Measurements from ENCODE around the gene LHFPL6. TPM values are rescaled to one million over a fixed set of nuclear protein-coding genes. Genes with fewer than 3 reads are reported as not detected.

The LHFPL6 gene
- total RNA-seq, 3 donors from 2014 or later = 54.2 to 99.6 (median 91.7) TPM

DNA sequence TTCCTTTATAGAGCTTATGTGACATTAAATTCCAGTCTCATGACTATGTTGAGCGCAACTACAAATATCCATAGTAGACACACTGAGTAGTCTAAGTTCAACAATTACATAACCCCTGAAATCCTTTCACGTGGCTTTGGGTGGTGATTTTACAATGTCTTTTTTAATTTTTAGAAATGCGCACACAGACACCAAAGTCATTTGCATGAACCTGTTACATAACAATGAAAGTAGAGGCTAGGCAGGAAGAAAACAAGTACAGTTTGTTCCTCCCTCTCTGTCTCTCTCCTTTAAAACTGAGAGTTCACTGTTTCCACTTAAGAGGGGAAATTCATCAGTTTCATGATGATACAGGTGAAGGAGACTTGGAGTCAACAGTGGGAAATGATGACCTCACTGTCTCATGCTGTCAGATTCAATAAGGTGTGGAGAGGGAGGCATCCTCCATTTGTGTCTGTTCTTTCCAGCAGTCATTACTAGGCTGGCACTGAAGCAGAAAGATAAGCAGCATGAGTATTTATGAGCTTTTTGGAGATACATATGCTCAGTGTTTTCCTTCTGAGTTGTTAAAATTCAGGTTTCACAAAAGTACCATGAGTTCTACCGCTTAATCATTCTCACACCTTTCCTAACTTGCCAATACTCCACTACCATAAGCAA lies 201.8 kb downstream of the LHFPL6 start:
- no peaks in the 10 kb centered on the region for H3K4me1 ChIP-seq
- H3K27me3 ChIP-seq = no peaks in the 10 kb centered on the region
- TF ChIP-seq POLR2A (IDR thresholded peaks at IDR 0.05) (no peak), POLR2AphosphoS5 (IDR thresholded peaks at IDR 0.05) (no peak)
- TF ChIP-seq, protein P1, sequence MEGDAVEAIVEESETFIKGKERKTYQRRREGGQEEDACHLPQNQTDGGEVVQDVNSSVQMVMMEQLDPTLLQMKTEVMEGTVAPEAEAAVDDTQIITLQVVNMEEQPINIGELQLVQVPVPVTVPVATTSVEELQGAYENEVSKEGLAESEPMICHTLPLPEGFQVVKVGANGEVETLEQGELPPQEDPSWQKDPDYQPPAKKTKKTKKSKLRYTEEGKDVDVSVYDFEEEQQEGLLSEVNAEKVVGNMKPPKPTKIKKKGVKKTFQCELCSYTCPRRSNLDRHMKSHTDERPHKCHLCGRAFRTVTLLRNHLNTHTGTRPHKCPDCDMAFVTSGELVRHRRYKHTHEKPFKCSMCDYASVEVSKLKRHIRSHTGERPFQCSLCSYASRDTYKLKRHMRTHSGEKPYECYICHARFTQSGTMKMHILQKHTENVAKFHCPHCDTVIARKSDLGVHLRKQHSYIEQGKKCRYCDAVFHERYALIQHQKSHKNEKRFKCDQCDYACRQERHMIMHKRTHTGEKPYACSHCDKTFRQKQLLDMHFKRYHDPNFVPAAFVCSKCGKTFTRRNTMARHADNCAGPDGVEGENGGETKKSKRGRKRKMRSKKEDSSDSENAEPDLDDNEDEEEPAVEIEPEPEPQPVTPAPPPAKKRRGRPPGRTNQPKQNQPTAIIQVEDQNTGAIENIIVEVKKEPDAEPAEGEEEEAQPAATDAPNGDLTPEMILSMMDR (IDR thresholded peaks at IDR 0.05) = no peak
- DNase-seq (ENCODE audit: low spot score in 2 of 2) = no peak
- no peak overlapping the region for H3K4me3 ChIP-seq
- no peaks in the 10 kb centered on the region for H3K36me3 ChIP-seq
- H3K9me3 ChIP-seq = no peaks in the 10 kb centered on the region
- intact Hi-C loops (cut with DNase I; ENCODE audit: low total_unique reads) = no loop called here
- no peak overlapping the region for H3K27ac ChIP-seq

DNA sequence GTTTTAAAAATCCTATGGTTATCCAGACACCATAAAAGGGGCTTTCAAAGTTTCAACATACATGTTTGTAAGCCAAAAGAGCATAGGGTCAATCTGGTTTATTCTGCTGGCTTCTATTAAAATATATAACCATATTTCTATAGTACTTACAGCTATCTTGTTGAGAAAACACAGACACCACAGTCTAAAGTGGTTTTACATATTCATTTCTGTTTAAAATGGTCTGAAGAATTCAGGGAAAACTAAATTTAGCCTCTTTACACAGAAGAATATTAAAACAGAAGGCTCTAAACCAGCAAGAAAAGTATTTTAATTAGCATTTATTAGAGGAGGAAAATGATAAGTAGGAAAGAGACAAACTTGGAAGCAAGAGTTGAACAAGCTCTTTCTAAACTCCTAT lies 203.9 kb downstream of the LHFPL6 start:
- H3K4me3 ChIP-seq = no peak overlapping the region

DNA sequence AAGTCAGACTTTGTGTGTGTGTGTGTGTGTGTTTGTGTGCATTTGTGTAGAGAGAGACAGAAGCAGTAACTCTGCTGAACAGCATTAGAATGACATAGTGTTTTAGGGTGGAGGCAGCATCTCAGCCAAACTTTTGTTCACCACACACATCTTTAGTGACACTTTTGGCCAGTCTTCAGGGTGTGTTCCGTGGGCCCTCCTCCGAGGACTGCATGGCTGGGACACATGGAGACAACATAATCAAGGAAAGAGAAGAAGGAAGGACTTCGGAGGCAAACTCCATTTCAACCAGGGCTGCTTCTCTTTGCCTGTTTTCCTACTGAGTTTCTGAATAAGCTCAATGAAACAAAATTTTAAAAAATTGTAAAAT lies 205.1 kb downstream of the LHFPL6 start:
- Histone ChIP-seq H3K27ac (peak overlapping the region in 1 of 2 donors; percentile 43), H3K27me3 (no peaks in the 10 kb centered on the region), H3K4me3 (no peak overlapping the region), H3K4me1 (no peaks in the 10 kb centered on the region), H3K9me3 (no peaks in the 10 kb centered on the region), H3K36me3 (no peaks in the 10 kb centered on the region)
- TF ChIP-seq POLR2AphosphoS5 (IDR thresholded peaks at IDR 0.05) (no peak), POLR2A (IDR thresholded peaks at IDR 0.05) (no peak)
- TF ChIP-seq, protein P1 (IDR thresholded peaks at IDR 0.05) = no peak
- intact Hi-C loops (cut with DNase I; ENCODE audit: low total_unique reads) = no loop called here
- no peak for DNase-seq (ENCODE audit: low spot score in 2 of 2)

More for the DNA sequence above, 203.9 kb downstream of the LHFPL6 start:
- Histone ChIP-seq H3K4me1 (no peaks in the 10 kb centered on the region), H3K9me3 (no peaks in the 10 kb centered on the region), H3K27me3 (no peaks in the 10 kb centered on the region), H3K36me3 (no peaks in the 10 kb centered on the region), H3K27ac (no peak overlapping the region)
- no peak for DNase-seq (ENCODE audit: low spot score in 2 of 2)
- TF ChIP-seq POLR2A (IDR thresholded peaks at IDR 0.05) (no peak), POLR2AphosphoS5 (IDR thresholded peaks at IDR 0.05) (no peak)
- TF ChIP-seq, protein P1 (IDR thresholded peaks at IDR 0.05) = no peak
- intact Hi-C loops (cut with DNase I; ENCODE audit: low total_unique reads) = no loop called here

DNA sequence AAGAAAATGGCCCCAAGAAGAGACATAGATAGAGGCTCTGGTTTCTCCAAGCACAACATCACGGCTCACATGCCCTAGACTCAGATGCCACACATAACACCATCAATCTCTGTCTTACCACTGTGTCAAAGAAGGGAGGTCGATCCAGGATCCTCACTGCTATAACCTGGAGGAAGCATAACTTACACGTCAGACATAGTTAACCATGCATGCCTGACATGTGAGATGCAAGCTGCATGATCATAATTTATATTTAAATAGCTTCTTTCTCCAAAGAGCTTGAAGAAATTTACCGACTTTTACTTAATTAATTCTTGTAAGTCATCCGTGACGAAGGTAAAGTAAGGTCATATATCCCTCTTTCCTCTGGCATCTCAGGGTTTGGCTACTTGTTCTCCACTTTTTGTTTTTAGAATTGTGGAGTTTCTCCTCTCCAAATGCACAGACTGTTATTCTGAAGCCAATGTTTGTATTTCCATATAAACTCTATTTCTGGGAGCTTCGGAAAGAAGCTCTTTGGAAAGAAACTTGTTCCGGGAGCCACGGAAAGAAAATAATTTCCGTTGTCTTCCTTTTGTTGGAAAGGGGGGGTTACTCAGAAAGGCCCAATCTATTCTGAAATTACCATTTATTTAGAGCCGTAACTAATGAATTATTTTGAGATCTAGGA lies 205.6 kb downstream of the LHFPL6 start:
- Histone ChIP-seq H3K27ac (peak overlapping the region in 1 of 2 donors; percentile 43), H3K27me3 (no peaks in the 10 kb centered on the region), H3K4me3 (no peak overlapping the region), H3K36me3 (no peaks in the 10 kb centered on the region), H3K4me1 (no peaks in the 10 kb centered on the region), H3K9me3 (no peaks in the 10 kb centered on the region)
- intact Hi-C loops (cut with DNase I; ENCODE audit: low total_unique reads) = no loop called here
- TF ChIP-seq, protein P1 (IDR thresholded peaks at IDR 0.05) = no peak
- TF ChIP-seq POLR2A (IDR thresholded peaks at IDR 0.05) = no peak
- TF ChIP-seq POLR2AphosphoS5 (IDR thresholded peaks at IDR 0.05) = no peak
- DNase-seq (ENCODE audit: low spot score in 2 of 2) = no peak
